T-cell (primary cell): Measurements from ENCODE around the gene DIMT1. TPM values are rescaled to one million over a fixed set of nuclear protein-coding genes. Genes with fewer than 3 reads are reported as not detected.

Experiments
- ATAC-seq, 4 experiments: fragments of 200-7000 bp in 3 of 4; fragments of 150-1000 bp in 1 of 4; cut with Tn5 transposase; replicated peaks in 1 of 4; 1 replicate in 3 of 4; 2 replicates in 1 of 4; pipeline ENCODE4 v1.10.0; 2021; ENCODE audit warnings: moderate library complexity in 3 of 4, mild to moderate bottlenecking in 2 of 4, moderate number of reproducible peaks in 1 of 4
- CTCF ChIA-PET, 2 donors: fragments of 300-600 bp; sonication (Branson Sonifier 250); formaldehyde crosslinking; loops; one replicate each; lab custom pipeline; 2022; ENCODE audit warnings: antibody characterized with exemption in 2 of 2; lab: Charles Lee
- POLR2A ChIA-PET, 2 donors: fragments of 300-600 bp; sonication (Branson Sonifier 250); formaldehyde crosslinking; loops; one replicate each; lab custom pipeline; 2022; ENCODE audit warnings: antibody characterized with exemption in 2 of 2; lab: Charles Lee
- DNase-seq, 35 experiments: peaks; one replicate each; pipeline versions ENCODE4 v3.0.0 to v3.0.0-alpha.2; 2013 to 2023
- H3K27ac ChIP-seq: one replicate; pipeline ENCODE4 v1.5.1; 2013; ENCODE audit warnings: low read length
- H3K27me3 ChIP-seq, 2 experiments: replicated peaks in 1 of 2; 1 replicate in 1 of 2; 2 replicates in 1 of 2; pipeline versions ENCODE4 v1.6.1 to v1.7.0; 2013; ENCODE audit warnings: low read length in 1 of 2, mixed read lengths in 1 of 2; ENCODE audit not compliant: control insufficient read depth in 2 of 2, insufficient read depth in 2 of 2; ENCODE audit errors: extremely low read depth in 1 of 2
- H3K36me3 ChIP-seq, 2 donors: 1 replicate in 1 of 2; 2 replicates in 1 of 2; pipeline versions ENCODE4 v1.6.1 to v1.7.0; 2013; ENCODE audit warnings: low read length in 1 of 2; ENCODE audit not compliant: control insufficient read depth in 2 of 2, insufficient read depth in 1 of 2; ENCODE audit errors: extremely low read depth in 1 of 2
- H3K4me1 ChIP-seq, 2 experiments: 1 replicate in 1 of 2; 2 replicates in 1 of 2; pipeline versions ENCODE4 v1.6.1 to v1.7.0; 2013; ENCODE audit warnings: low read length in 2 of 2, mixed read lengths in 1 of 2; ENCODE audit not compliant: insufficient read depth in 2 of 2, control insufficient read depth in 1 of 2; ENCODE audit errors: extremely low read depth in 1 of 2
- H3K4me3 ChIP-seq, 2 donors: 1 replicate in 1 of 2; 2 replicates in 1 of 2; pipeline versions ENCODE4 v1.5.1 to v1.7.0; 2013; ENCODE audit warnings: mild to moderate bottlenecking in 2 of 2, low read length in 1 of 2, moderate library complexity in 1 of 2; ENCODE audit not compliant: control insufficient read depth in 1 of 2; ENCODE audit errors: extremely low read depth in 1 of 2
- H3K9me3 ChIP-seq: 2 replicates; pipeline ENCODE4 v1.7.0; 2013
- H3K27ac Mint-ChIP-seq, 2 donors: one replicate each; pipeline ENCODE4 v1.8.0; 2020 to 2021; ENCODE audit warnings: mild to moderate bottlenecking in 2 of 2, mixed read lengths in 2 of 2
- H3K27me3 Mint-ChIP-seq, 2 donors: one replicate each; pipeline ENCODE4 v1.8.0; 2021 to 2022; ENCODE audit warnings: mixed read lengths in 2 of 2
- H3K36me3 Mint-ChIP-seq: one replicate; pipeline ENCODE4 v1.8.0; 2021; ENCODE audit warnings: mixed read lengths
- H3K4me1 Mint-ChIP-seq, 3 donors: one replicate each; pipeline ENCODE4 v1.8.0; 2020 to 2022; ENCODE audit warnings: mixed read lengths in 3 of 3, mild to moderate bottlenecking in 1 of 3
- H3K4me3 Mint-ChIP-seq, 3 donors: one replicate each; pipeline ENCODE4 v1.8.0; 2020 to 2022; ENCODE audit warnings: mild to moderate bottlenecking in 3 of 3, mixed read lengths in 3 of 3, moderate library complexity in 3 of 3
- H3K9me3 Mint-ChIP-seq, 3 donors: one replicate each; pipeline ENCODE4 v1.8.0; 2020 to 2022; ENCODE audit warnings: mixed read lengths in 3 of 3
- WGBS: methylation state at CpG from one replicate; pipeline ENCODE4 v1.1.5; 2013; ENCODE audit warnings: missing lambda C conversion rate; ENCODE audit not compliant: insufficient coverage; 5-methylcytosine and 5-hydroxymethylcytosine counted together
- total RNA-seq, 35 experiments: library from RNA in 6 of 35; stranded (reverse) in 6 of 35; fragments of 120-200 nt in 1 of 35; gene quantifications; one replicate each; pipeline versions ENCODE4 v1.2.1 to v1.2.4 and lab custom pipeline; 2013 to 2026

Gene DIMT1
- 10 to 100 TPM; 18.5 to 27.5 (median 25.4) TPM for total RNA-seq
- 26.7 TPM for total RNA-seq (2013)
- 30.8 to 170 (median 44.9) reads per million in 29 experiments for total RNA-seq (lab: John Stamatoyannopoulos, UW)

DNA sequence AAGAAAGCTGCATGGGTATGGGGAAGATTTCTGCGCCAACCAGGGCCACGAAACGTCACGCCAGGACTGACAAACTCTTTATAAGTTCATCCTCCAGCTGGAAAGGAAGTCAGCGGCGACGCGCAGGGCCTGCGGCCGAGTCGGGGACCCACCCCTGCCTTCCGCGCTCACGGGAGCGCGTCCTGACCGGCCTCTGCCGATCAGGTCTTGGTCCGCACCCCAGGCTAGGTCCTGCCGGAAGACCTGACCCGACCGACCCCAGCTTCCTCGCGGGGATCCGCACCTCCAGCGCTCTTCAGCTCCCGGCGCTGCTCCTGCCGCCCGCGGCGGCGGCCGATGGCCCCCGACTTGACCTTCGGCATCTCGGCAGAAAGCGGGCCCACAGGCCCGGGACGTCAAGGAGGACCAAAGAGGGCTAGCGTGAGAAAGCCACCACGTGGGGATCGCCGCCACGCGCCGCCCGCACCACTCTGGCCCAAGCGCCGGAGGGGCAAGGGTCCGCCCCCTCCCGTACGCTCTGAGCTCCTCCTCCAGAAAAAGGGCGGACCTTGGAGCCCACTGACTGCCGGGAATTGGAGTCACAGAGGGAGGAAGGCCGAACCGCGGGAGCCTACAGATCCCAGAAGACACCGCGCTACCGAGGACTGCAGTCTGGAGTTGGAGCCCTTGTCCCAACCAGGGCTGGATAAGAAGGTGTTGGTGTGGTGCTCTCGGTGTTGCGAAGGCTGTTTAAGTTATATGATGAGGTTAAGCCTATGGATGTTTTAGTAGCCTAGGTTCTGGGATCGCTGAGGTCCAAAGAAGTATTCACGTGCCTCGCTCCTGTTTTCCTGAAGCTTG is at the start of gene DIMT1:
DIMT1 (minus strand) TSS at position 495 of the 840 bp plus-strand sequence; CDS start at position 362, 133 bp downstream.
- Mint-ChIP-seq H3K36me3 (peaks cover 14% of the 10 kb centered on the region), H3K27ac (peak within 1 kb of the TSS; percentile 88 to 89), H3K4me3 (peak within 1 kb of the TSS; percentile 92 to 97 (median 96)), H3K4me1 (peaks cover 27 to 33% (median 28%) of the 10 kb centered on the region in 3 donors), H3K27me3 (no peaks in the 10 kb centered on the region), H3K9me3 (no peaks in the 10 kb centered on the region)
- no peaks in the 10 kb centered on the region for H3K9me3 ChIP-seq
- ChIA-PET POLR2A (interaction anchor here (0.5 to 3.8 kb wide), 14 partner anchors 9 to 1072 kb away, joined by 3 to 70 read pairs (median 5); partner anchors contain the start of genes IPO11 (in 2 of the 2) and KIF2A (in 1 of the 2)), CTCF (interaction anchor here (0.7 to 2.7 kb wide), 13 partner anchors 9 to 1709 kb away, joined by 3 to 21 read pairs (median 4); partner anchors contain the start of genes IPO11 (in 1 of the 2), KIF2A (in 1 of the 2) and LRRC70 (in 1 of the 2))
- H3K27ac ChIP-seq = peak within 1 kb of the TSS; percentile 86
- peak within 1 kb of the TSS; percentile 80 to 92 for H3K4me3 ChIP-seq
- H3K27me3 ChIP-seq = no peaks in the 10 kb centered on the region
- WGBS = under 1% methylated on average over 66 of the region's 66 CpGs
- peaks cover 4 to 14% of the 10 kb centered on the region in 2 experiments for H3K4me1 ChIP-seq
- peak; percentile 76 to 95 (median 90) for DNase-seq
- ATAC-seq = peak; percentile 97 to 99 (median 98)
- peaks cover 0 to 11% of the 10 kb centered on the region in 2 donors for H3K36me3 ChIP-seq

DNA sequence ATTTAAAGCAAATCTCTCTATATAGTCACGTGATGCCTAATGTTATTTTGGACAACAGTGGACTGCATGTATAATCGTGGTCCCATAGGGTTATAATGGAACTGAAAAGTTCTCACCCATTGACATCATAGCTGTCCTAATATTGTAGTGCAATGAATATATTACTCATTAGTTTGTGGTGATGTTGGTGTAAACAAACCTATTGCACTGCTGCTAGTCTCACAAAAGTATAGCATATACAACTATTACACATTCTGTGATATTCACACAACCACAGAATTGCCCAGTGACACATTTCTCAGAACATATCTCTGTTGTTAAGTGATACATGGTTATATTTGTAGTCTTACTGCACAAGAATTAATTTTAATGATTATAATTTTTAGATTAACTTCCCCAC is 46.6 kb upstream of the DIMT1 start:
- POLR2A ChIA-PET = interaction anchor here in 1 of 2 donors (0.7 kb wide), 1 partner anchor 37 kb away, joined by 3 read pairs; no protein-coding TSS in a partner anchor
- no peak overlapping the region for H3K27ac Mint-ChIP-seq
- H3K4me3 Mint-ChIP-seq = no peak overlapping the region
- no peaks in the 10 kb centered on the region for H3K9me3 Mint-ChIP-seq
- CTCF ChIA-PET = interaction anchor here in 1 of 2 donors (0.6 kb wide), 1 partner anchor 1387 kb away, joined by 3 read pairs; no protein-coding TSS in a partner anchor
- peaks cover 0 to 32% of the 10 kb centered on the region in 2 donors for H3K36me3 ChIP-seq
- H3K4me1 Mint-ChIP-seq = no peaks in the 10 kb centered on the region
- H3K27ac ChIP-seq = no peak overlapping the region
- DNase-seq = no peak
- H3K27me3 ChIP-seq = no peaks in the 10 kb centered on the region
- no peaks in the 10 kb centered on the region for H3K4me1 ChIP-seq
- WGBS = no CpG with 5 or more reads among the region's 2 CpGs
- no peaks in the 10 kb centered on the region for H3K9me3 ChIP-seq
- H3K27me3 Mint-ChIP-seq = no peaks in the 10 kb centered on the region
- no peak for ATAC-seq
- H3K4me3 ChIP-seq = no peak overlapping the region
- peaks cover 35% of the 10 kb centered on the region for H3K36me3 Mint-ChIP-seq

DNA sequence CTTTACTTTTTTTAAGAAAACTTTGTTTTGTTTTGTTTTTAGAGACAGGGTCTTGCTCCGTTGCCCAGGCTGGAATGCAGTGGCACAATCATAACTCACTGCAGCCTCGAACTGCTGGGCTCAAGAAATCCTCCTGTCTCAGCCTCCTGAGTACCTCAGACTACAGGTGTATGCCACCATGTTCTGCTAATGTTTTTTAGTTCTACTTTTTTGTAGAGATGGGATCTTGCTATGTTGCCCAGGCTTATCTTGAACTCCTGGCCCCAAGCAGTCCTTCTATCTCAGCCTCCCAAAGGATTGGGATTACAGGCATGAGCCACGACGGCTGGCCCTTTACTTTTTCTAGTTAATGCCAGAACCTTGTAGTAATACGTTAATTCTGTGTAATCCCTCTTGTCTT is 44.8 kb upstream of the DIMT1 start:
- Mint-ChIP-seq H3K27me3 (no peaks in the 10 kb centered on the region), H3K9me3 (no peaks in the 10 kb centered on the region), H3K4me3 (no peak overlapping the region)

DNA sequence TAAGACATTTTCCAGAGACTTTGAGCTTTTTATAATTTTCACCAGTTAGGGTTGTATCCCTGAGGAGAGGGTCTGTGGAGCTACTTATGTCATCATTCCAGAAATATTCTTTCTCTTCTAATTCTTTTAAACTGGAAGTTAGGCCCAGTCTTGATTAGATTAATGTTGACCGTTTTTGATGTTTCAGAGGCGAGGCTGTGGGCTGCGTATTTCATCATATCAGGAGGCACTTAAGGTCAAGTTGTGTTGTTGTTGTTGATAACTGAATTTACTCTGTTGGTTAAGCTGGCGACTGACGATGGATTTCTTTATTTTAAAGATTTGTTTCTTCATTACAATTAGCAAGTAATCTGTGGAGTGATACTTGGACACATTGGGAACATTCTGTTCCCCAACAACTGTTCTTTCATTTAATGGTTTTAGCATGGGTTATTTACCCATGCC is 28.9 kb upstream of the DIMT1 start:
- Histone ChIP-seq H3K27ac (no peak overlapping the region), H3K27me3 (no peaks in the 10 kb centered on the region), H3K36me3 (no peaks in the 10 kb centered on the region), H3K4me3 (no peak overlapping the region), H3K9me3 (no peaks in the 10 kb centered on the region), H3K4me1 (no peaks in the 10 kb centered on the region)
- DNase-seq = no peak
- Mint-ChIP-seq H3K27ac (no peak overlapping the region), H3K27me3 (no peaks in the 10 kb centered on the region), H3K4me1 (peaks cover 32 to 35% (median 32%) of the 10 kb centered on the region in 3 donors), H3K9me3 (no peaks in the 10 kb centered on the region), H3K36me3 (peaks cover 17% of the 10 kb centered on the region), H3K4me3 (no peak overlapping the region)
- ChIA-PET POLR2A (interaction anchor here in 1 of 2 donors (0.6 kb wide), 1 partner anchor 8 kb away, joined by 3 read pairs; no protein-coding TSS in a partner anchor), CTCF (interaction anchor here (0.8 kb wide), 2 partner anchors 11 to 62 kb away, joined by 3 to 5 read pairs; no protein-coding TSS in a partner anchor)
- no CpG with 5 or more reads among the region's 5 CpGs for WGBS
- no peak for ATAC-seq

More for the DNA sequence above, 44.8 kb upstream of the DIMT1 start:
- Mint-ChIP-seq H3K27ac (no peak overlapping the region), H3K36me3 (peaks cover 27% of the 10 kb centered on the region), H3K4me1 (peaks cover 0 to 2% (median 0%) of the 10 kb centered on the region in 3 donors)
- Histone ChIP-seq H3K27ac (no peak overlapping the region), H3K36me3 (peaks cover 0 to 32% of the 10 kb centered on the region in 2 donors), H3K27me3 (no peaks in the 10 kb centered on the region), H3K9me3 (no peaks in the 10 kb centered on the region), H3K4me1 (no peaks in the 10 kb centered on the region), H3K4me3 (no peak overlapping the region)
- CTCF ChIA-PET = interaction anchor here in 1 of 2 donors (1.1 kb wide), 1 partner anchor 11 kb away, joined by 5 read pairs; no protein-coding TSS in a partner anchor
- no CpG with 5 or more reads among the region's 5 CpGs for WGBS
- no peak for DNase-seq
- ATAC-seq = no peak
- POLR2A ChIA-PET = no interaction called here

DNA sequence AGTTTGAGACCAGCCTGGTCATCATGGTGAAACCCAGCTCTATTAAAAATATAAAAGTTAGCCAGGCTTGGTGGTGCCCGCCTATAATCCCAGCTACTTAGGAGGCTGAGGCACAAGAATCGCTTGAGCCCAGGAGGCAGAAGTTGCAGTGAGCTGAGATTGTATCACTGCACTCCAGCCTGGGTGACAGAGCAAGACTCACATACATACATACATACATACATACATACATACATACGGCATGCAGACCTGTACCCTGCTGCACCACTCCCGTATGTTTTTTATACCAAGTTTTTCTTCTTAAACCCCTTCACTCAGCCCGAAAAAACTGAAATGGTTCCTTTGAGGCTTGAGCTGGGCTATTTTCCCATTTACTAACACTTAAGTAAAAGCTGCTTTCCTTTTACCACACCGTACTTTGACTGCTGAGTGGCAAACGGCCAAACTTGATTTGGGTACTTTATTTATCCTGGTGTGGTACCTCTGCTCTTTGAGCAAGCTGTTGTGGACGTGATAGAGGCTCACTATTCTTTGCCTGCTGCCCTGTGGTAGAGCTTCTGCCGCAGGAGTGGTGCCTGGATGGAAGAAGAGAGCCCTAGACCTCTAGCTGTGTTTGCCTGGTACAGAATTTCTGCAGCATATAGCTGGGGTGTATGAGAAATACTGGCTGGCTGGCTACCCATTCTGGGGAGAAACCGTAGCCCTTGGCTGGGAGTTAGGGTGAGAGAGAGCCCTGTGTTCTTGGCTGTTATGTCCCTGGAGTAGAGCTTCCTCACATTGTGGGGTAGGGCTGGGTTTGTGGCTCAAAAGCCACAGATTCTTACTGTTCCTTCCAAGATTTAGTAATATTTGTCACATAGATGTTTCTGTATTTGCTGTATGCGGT is 28.3 kb upstream of the DIMT1 start:
- 91% methylated on average over 7 of the region's 11 CpGs for WGBS
- Histone ChIP-seq H3K36me3 (no peaks in the 10 kb centered on the region), H3K4me1 (no peaks in the 10 kb centered on the region), H3K4me3 (no peak overlapping the region), H3K27me3 (no peaks in the 10 kb centered on the region), H3K27ac (no peak overlapping the region), H3K9me3 (no peaks in the 10 kb centered on the region)
- DNase-seq (no peak), ATAC-seq (no peak)
- CTCF ChIA-PET = interaction anchor here (0.8 kb wide), 2 partner anchors 12 to 63 kb away, joined by 3 to 5 read pairs; no protein-coding TSS in a partner anchor
- POLR2A ChIA-PET = interaction anchor here in 1 of 2 donors (0.6 kb wide), 2 partner anchors 9 to 39 kb away, joined by 3 to 6 read pairs; no protein-coding TSS in a partner anchor
- H3K4me1 Mint-ChIP-seq = peaks cover 32 to 35% (median 35%) of the 10 kb centered on the region in 3 donors
- no peaks in the 10 kb centered on the region for H3K9me3 Mint-ChIP-seq
- H3K4me3 Mint-ChIP-seq = no peak overlapping the region
- no peaks in the 10 kb centered on the region for H3K27me3 Mint-ChIP-seq
- H3K36me3 Mint-ChIP-seq = peaks cover 15% of the 10 kb centered on the region
- H3K27ac Mint-ChIP-seq = no peak overlapping the region
